ENCODE data around the gene DEDD. TPM values are rescaled to one million over a fixed set of nuclear protein-coding genes. Genes with fewer than 3 reads are reported as not detected.
A peak's percentile ranks its signal among the peaks of the same experiment; 100 is the strongest.

Gene DEDD
- total RNA-seq, 1 experiment from 2014 or later, result 33.8 TPM

- Mint-ChIP-seq H3K9me3 (ENCODE audit: unreplicated experiment) (no peaks in the 10 kb centered on the region), H3K36me3 (ENCODE audit: insufficient read depth, unreplicated experiment) (no peaks in the 10 kb centered on the region), H3K27ac (ENCODE audit: unreplicated experiment) (no peak overlapping the region), H3K4me3 (ENCODE audit: unreplicated experiment) (no peak overlapping the region), H3K4me1 (ENCODE audit: low read depth, unreplicated experiment) (no peaks in the 10 kb centered on the region), H3K27me3 (ENCODE audit: insufficient read depth, unreplicated experiment) (no peaks in the 10 kb centered on the region)
- H3K27me3 ChIP-seq (replicated peaks; ENCODE audit: control insufficient read depth, insufficient read depth, low read length), result no peaks in the 10 kb centered on the region
- intact Hi-C loops (cut with micrococcal nuclease; ENCODE audit: unreplicated experiment), result no loop called here
- no peaks in the 10 kb centered on the region for H3K36me3 ChIP-seq (ENCODE audit: control insufficient read depth, insufficient read depth, low read length)
- CTCF ChIA-PET, result interaction anchor here (0.6 to 0.9 kb wide), 2 partner anchors 15 to 74 kb away, joined by 4 read pairs; no protein-coding TSS in a partner anchor
- no peak for DNase-seq
- H3K9me3 ChIP-seq, result no peaks in the 10 kb centered on the region
- POLR2A ChIA-PET, result no interaction called here
- H3K4me3 ChIP-seq (ENCODE audit: low read depth, low read length), result no peak overlapping the region
- BruUV-seq (replicated peaks), result no TSS peak
- TF ChIP-seq CTCF (IDR thresholded peaks at IDR 0.05; ENCODE audit: insufficient read depth in 1 of 2, low read depth in 1 of 2, low read length in 1 of 2, severe bottlenecking in 1 of 2, unreplicated experiment in 1 of 2), result no peak
- H3K4me1 ChIP-seq, result no peaks in the 10 kb centered on the region
These were observed 13.4 kb upstream of the DEDD start for GRCh38 chr1:161145832-161146231.

- no TSS peak for BruUV-seq (replicated peaks)
- no peaks in the 10 kb centered on the region for H3K9me3 Mint-ChIP-seq (ENCODE audit: unreplicated experiment)
- H3K36me3 ChIP-seq (ENCODE audit: control insufficient read depth, insufficient read depth, low read length), result no peaks in the 10 kb centered on the region
- DNase-seq, result no peak
- no peaks in the 10 kb centered on the region for H3K9me3 ChIP-seq
- no peaks in the 10 kb centered on the region for H3K27me3 Mint-ChIP-seq (ENCODE audit: insufficient read depth, unreplicated experiment)
- intact Hi-C loops (cut with micrococcal nuclease; ENCODE audit: unreplicated experiment), result loop anchor here (1.0 kb wide), 1 partner anchor 144 kb away; no protein-coding TSS in a partner anchor
- no peak overlapping the region for H3K4me3 ChIP-seq (ENCODE audit: low read depth, low read length)
- no peak overlapping the region for H3K4me3 Mint-ChIP-seq (ENCODE audit: unreplicated experiment)
- peaks cover 17% of the 10 kb centered on the region for H3K4me1 Mint-ChIP-seq (ENCODE audit: low read depth, unreplicated experiment)
- no peaks in the 10 kb centered on the region for H3K4me1 ChIP-seq
- no peaks in the 10 kb centered on the region for H3K36me3 Mint-ChIP-seq (ENCODE audit: insufficient read depth, unreplicated experiment)
- no peak overlapping the region for H3K27ac Mint-ChIP-seq (ENCODE audit: unreplicated experiment)
- ChIA-PET CTCF (no interaction called here), POLR2A (interaction anchor here (0.5 to 1.1 kb wide), 2 partner anchors 8 to 100 kb away, joined by 4 to 7 read pairs; partner anchors contain the start of gene DEDD)
- no peak for TF ChIP-seq CTCF (IDR thresholded peaks at IDR 0.05; ENCODE audit: insufficient read depth in 1 of 2, low read depth in 1 of 2, low read length in 1 of 2, severe bottlenecking in 1 of 2, unreplicated experiment in 1 of 2)
- H3K27me3 ChIP-seq (replicated peaks; ENCODE audit: control insufficient read depth, insufficient read depth, low read length), result no peaks in the 10 kb centered on the region
These were observed 8.4 kb upstream of the DEDD start for GRCh38 chr1:161140755-161141400.

- no peaks in the 10 kb centered on the region for H3K9me3 Mint-ChIP-seq (ENCODE audit: unreplicated experiment)
- peak; percentile 52 to 54 for TF ChIP-seq CTCF (IDR thresholded peaks at IDR 0.05; ENCODE audit: insufficient read depth in 1 of 2, low read depth in 1 of 2, low read length in 1 of 2, severe bottlenecking in 1 of 2, unreplicated experiment in 1 of 2)
- POLR2A ChIA-PET, result no interaction called here
- Histone ChIP-seq H3K27me3 (replicated peaks; ENCODE audit: control insufficient read depth, insufficient read depth, low read length) (no peaks in the 10 kb centered on the region), H3K4me3 (ENCODE audit: low read depth, low read length) (no peak overlapping the region), H3K36me3 (ENCODE audit: control insufficient read depth, insufficient read depth, low read length) (no peaks in the 10 kb centered on the region), H3K4me1 (no peaks in the 10 kb centered on the region), H3K9me3 (no peaks in the 10 kb centered on the region)
- no TSS peak for BruUV-seq (replicated peaks)
- H3K4me3 Mint-ChIP-seq (ENCODE audit: unreplicated experiment), result no peak overlapping the region
- CTCF ChIA-PET, result interaction anchor here (0.6 kb wide), 1 partner anchor 146 kb away, joined by 8 read pairs; no protein-coding TSS in a partner anchor
- no peaks in the 10 kb centered on the region for H3K36me3 Mint-ChIP-seq (ENCODE audit: insufficient read depth, unreplicated experiment)
- peak in 1 of 2 experiments; percentile 71 for DNase-seq
- intact Hi-C loops (cut with micrococcal nuclease; ENCODE audit: unreplicated experiment), result loop anchor here (1.0 kb wide), 3 partner anchors 41 to 142 kb away; partner anchors contain the start of gene KLHDC9
- H3K4me1 Mint-ChIP-seq (ENCODE audit: low read depth, unreplicated experiment), result peaks cover 17% of the 10 kb centered on the region
- no peaks in the 10 kb centered on the region for H3K27me3 Mint-ChIP-seq (ENCODE audit: insufficient read depth, unreplicated experiment)
- no peak overlapping the region for H3K27ac Mint-ChIP-seq (ENCODE audit: unreplicated experiment)
These were observed 7.3 kb upstream of the DEDD start for GRCh38 chr1:161139766-161140165.

Data from Caco-2 (cell line).